Endodermal cell (in vitro differentiated cells): Measurements from ENCODE around the gene HYAL2. TPM values are rescaled to one million over a fixed set of nuclear protein-coding genes. Genes with fewer than 3 reads are reported as not detected.

Experiments used
- DNase-seq: peaks from one replicate; pipeline ENCODE4 v3.0.0-alpha.2; 2017
- H3K27ac ChIP-seq: 2 replicates; pipeline ENCODE4 v1.5.1; 2013; ENCODE audit warnings: mild to moderate bottlenecking, low read depth, low read length, moderate library complexity
- H3K27me3 ChIP-seq: 2 replicates; pipeline ENCODE4 v1.6.1; 2013; ENCODE audit warnings: mild to moderate bottlenecking, low read length, moderate library complexity; ENCODE audit not compliant: insufficient read depth, control insufficient read depth, poor library complexity, severe bottlenecking
- H3K36me3 ChIP-seq: 2 replicates; pipeline ENCODE4 v1.7.0; 2013; ENCODE audit warnings: mild to moderate bottlenecking, low read length, moderate library complexity; ENCODE audit not compliant: control insufficient read depth, insufficient read depth
- H3K4me1 ChIP-seq: one replicate; pipeline ENCODE4 v1.7.0; 2013; ENCODE audit warnings: low read length; ENCODE audit not compliant: control insufficient read depth, insufficient read depth
- H3K4me3 ChIP-seq: 2 replicates; pipeline ENCODE4 v1.5.1; 2013; ENCODE audit warnings: mild to moderate bottlenecking, low read length, moderate library complexity
- H3K9ac ChIP-seq: 2 replicates; pipeline ENCODE4 v1.6.1; 2013; ENCODE audit warnings: mild to moderate bottlenecking, low read length, moderate library complexity; ENCODE audit not compliant: poor library complexity, severe bottlenecking; ENCODE audit errors: extremely low read depth
- H3K9me3 ChIP-seq: 2 replicates; pipeline ENCODE4 v1.6.1; 2013; ENCODE audit warnings: mild to moderate bottlenecking, low read length, moderate library complexity; ENCODE audit not compliant: control insufficient read depth
- H3K27ac Mint-ChIP-seq: 2 replicates; pipeline ENCODE4 v1.8.0; 2020; ENCODE audit warnings: mixed read lengths
- H3K27me3 Mint-ChIP-seq: 2 replicates; pipeline ENCODE4 v1.8.0; 2021; ENCODE audit warnings: mild to moderate bottlenecking, mixed read lengths; ENCODE audit not compliant: insufficient read depth
- H3K36me3 Mint-ChIP-seq: 2 replicates; pipeline ENCODE4 v1.8.0; 2020; ENCODE audit warnings: low read depth, mixed read lengths
- H3K4me1 Mint-ChIP-seq: 2 replicates; pipeline ENCODE4 v1.8.0; 2020; ENCODE audit warnings: mixed read lengths
- H3K4me3 Mint-ChIP-seq: 2 replicates; pipeline ENCODE4 v1.8.0; 2020; ENCODE audit warnings: mild to moderate bottlenecking, moderate library complexity, mixed read lengths
- H3K9me3 Mint-ChIP-seq: 2 replicates; pipeline ENCODE4 v1.8.0; 2020; ENCODE audit warnings: mild to moderate bottlenecking, mixed read lengths
- WGBS, 2 experiments: methylation state at CpG; one replicate each; pipeline versions ENCODE4 v1.1.5 to v1.1.7; 2013; ENCODE audit warnings: missing lambda C conversion rate in 2 of 2, mixed read lengths in 1 of 2; ENCODE audit not compliant: insufficient coverage in 1 of 2, insufficient read length in 1 of 2; 5-methylcytosine and 5-hydroxymethylcytosine counted together
- total RNA-seq, 2 donors: library from RNA; stranded (reverse); fragmentation: NEBNext Ultra II Directional in 1 of 2; extraction: Animal tissue kit (Norgen Biotek cat#: 25700) in 1 of 2; gene quantifications; 2 replicates in 1 of 2; 3 replicates in 1 of 2; pipeline ENCODE4 v1.2.1, GENCODE V29; 2021
- TF ChIP-seq, protein P1 (sequence below): fragments of 200-600 bp; sonication (generic); conservative IDR thresholded peaks from 2 replicates; pipeline ENCODE4 v1.5.0; 2021; ENCODE audit warnings: antibody characterized with exemption, mild to moderate bottlenecking

HYAL2 gene
- total RNA-seq, 2 donors from 2014 or later, result 55.3 to 61.1 TPM

DNA sequence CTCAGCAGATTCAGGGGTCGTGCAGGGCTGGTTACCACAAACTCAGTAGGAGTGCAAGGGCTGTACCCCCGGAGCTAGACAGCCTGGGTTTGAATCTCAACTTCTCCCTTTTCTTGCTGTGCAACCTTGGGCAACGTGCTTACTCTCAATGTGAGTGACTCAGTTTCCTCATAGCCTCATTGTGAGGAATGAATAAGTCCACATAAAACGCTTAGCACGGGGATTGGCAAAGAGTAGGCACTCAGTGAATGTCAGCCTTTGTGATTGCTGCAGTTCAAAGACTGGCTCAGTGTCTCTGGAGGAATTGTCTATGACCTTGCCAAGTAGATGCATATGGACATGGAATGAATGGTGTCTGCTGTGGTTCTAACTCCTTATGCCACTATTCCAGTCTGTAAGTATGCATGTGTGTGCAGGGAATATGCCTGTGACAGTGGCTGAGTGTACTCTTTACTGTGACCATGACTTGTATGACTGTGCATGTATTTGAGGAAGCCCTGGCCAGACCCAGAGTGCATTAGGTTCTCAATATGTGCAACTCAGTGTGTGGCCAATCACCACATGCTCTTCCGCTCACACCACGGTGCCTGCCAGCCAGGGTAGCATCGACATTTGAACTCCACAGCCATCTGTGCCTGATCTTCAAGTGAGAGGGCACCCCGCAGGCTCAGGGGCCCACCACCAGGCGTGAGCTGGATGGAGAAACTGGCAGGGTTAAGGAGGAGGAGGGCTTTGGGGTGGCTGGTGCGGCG, 22.4 kb downstream of the HYAL2 start:
- H3K9me3 ChIP-seq, result no peaks in the 10 kb centered on the region
- peak; percentile 55 for DNase-seq
- H3K9me3 Mint-ChIP-seq, result peaks cover 6% of the 10 kb centered on the region
- peak overlapping the region; percentile 82 for H3K4me3 Mint-ChIP-seq
- no peaks in the 10 kb centered on the region for H3K36me3 ChIP-seq
- TF ChIP-seq, protein P1, sequence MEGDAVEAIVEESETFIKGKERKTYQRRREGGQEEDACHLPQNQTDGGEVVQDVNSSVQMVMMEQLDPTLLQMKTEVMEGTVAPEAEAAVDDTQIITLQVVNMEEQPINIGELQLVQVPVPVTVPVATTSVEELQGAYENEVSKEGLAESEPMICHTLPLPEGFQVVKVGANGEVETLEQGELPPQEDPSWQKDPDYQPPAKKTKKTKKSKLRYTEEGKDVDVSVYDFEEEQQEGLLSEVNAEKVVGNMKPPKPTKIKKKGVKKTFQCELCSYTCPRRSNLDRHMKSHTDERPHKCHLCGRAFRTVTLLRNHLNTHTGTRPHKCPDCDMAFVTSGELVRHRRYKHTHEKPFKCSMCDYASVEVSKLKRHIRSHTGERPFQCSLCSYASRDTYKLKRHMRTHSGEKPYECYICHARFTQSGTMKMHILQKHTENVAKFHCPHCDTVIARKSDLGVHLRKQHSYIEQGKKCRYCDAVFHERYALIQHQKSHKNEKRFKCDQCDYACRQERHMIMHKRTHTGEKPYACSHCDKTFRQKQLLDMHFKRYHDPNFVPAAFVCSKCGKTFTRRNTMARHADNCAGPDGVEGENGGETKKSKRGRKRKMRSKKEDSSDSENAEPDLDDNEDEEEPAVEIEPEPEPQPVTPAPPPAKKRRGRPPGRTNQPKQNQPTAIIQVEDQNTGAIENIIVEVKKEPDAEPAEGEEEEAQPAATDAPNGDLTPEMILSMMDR, result no peak
- H3K4me1 ChIP-seq, result peaks cover 3% of the 10 kb centered on the region
- H3K27me3 ChIP-seq, result no peaks in the 10 kb centered on the region
- peaks cover 2% of the 10 kb centered on the region for H3K36me3 Mint-ChIP-seq
- peak overlapping the region; percentile 89 for H3K27ac Mint-ChIP-seq
- no peaks in the 10 kb centered on the region for H3K27me3 Mint-ChIP-seq
- H3K4me3 ChIP-seq, result peak overlapping the region; percentile 79
- H3K9ac ChIP-seq, result peak overlapping the region; percentile 47
- H3K27ac ChIP-seq, result peak overlapping the region; percentile 38
- H3K4me1 Mint-ChIP-seq, result peaks cover 17% of the 10 kb centered on the region
- WGBS, 2 experiments, result 71 to 80% methylated on average over 10 to 12 of the region's 12 CpGs

DNA sequence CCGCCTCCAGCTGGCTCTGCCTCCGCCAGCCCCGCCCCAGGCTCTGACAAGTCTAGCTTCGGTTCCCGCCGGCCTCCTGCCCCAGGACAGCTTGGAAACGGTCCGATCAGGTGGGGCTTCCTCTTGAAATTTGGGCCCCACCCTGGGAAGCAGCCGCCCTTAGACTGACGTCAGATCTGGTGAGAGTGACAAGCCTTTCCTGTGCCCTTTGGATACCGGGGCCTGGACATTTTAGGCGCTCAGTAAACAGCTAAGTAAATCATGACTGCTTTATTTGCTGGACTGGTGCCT, 23.0 kb downstream of the HYAL2 start:
- Histone ChIP-seq H3K4me3 (peak overlapping the region; percentile 79), H3K27me3 (no peaks in the 10 kb centered on the region), H3K9me3 (no peaks in the 10 kb centered on the region), H3K36me3 (no peaks in the 10 kb centered on the region), H3K9ac (peak overlapping the region; percentile 47), H3K27ac (no peak overlapping the region), H3K4me1 (peaks cover 3% of the 10 kb centered on the region)
- H3K4me3 Mint-ChIP-seq, result peak overlapping the region; percentile 82
- WGBS, 2 experiments, result 4 to 8% methylated on average over 11 to 12 of the region's 12 CpGs
- TF ChIP-seq, protein P1, result no peak
- peak overlapping the region; percentile 89 for H3K27ac Mint-ChIP-seq
- no peaks in the 10 kb centered on the region for H3K27me3 Mint-ChIP-seq
- H3K4me1 Mint-ChIP-seq, result peaks cover 17% of the 10 kb centered on the region
- DNase-seq, result no peak
- H3K9me3 Mint-ChIP-seq, result peaks cover 2% of the 10 kb centered on the region
- peaks cover 2% of the 10 kb centered on the region for H3K36me3 Mint-ChIP-seq

DNA sequence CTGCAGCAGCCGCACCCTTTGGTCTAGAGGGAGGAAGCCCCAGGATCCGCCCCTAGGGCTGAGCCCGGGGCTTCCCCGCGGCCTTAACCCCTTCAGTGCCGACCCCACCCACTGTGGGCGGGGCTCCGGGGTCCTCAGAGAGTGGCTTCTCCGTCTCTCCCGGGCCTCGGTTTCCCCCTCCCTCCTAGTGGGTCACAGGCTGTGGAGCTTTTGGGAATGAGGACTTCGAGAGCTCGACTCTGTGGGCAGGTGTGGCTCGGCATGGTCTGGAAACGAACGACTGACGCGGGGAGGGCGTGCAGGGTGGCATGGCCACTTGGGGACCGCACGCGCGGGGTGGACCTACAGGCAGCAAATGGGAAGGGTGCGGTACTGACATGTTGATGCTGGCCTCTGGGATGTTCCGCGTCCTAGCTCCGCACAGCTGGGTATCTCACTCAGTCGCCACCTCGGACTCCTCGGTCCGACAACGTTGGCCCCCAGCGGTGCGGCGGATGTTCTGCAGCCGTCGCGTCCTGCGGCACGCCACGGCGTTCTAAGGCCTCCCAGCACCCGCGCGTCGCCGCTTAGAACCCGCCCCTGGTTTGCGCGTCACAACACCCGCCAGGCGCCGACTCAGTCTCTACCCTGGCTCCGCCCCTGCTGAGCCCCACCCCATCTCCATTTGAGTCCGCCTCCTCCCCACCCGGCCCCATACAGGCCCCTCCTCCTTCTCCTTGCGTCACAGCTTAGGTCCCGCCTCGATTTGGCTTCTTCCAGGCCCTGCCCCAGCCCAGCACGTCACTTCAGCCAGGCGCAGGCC, 23.5 kb downstream of the HYAL2 start, which contains the start of the genes HYAL3 and NAA80:
Gene HYAL3 (minus strand): TSS at position 570 of the 802 bp plus-strand sequence. CDS start 3,803 bp downstream, outside the sequence.
Gene NAA80 (minus strand): TSS at position 570 of the 802 bp plus-strand sequence. CDS start 1,942 bp downstream, outside the sequence.
- H3K9ac ChIP-seq, result peak within 1 kb of the TSS; percentile 62
- H3K4me1 Mint-ChIP-seq, result peaks cover 17% of the 10 kb centered on the region
- TF ChIP-seq, protein P1, result peak; percentile 56
- no peaks in the 10 kb centered on the region for H3K9me3 Mint-ChIP-seq
- 1% methylated on average over 32 to 61 of the region's 61 CpGs for WGBS, 2 experiments
- H3K4me3 Mint-ChIP-seq, result peak within 1 kb of the TSS; percentile 82
- H3K27me3 ChIP-seq, result no peaks in the 10 kb centered on the region
- H3K9me3 ChIP-seq, result no peaks in the 10 kb centered on the region
- peak within 1 kb of the TSS; percentile 95 for H3K27ac Mint-ChIP-seq
- no peaks in the 10 kb centered on the region for H3K36me3 ChIP-seq
- peaks cover 3% of the 10 kb centered on the region for H3K4me1 ChIP-seq
- DNase-seq, result peak; percentile 100
- peak within 1 kb of the TSS; percentile 67 for H3K27ac ChIP-seq
- H3K4me3 ChIP-seq, result peak within 1 kb of the TSS; percentile 94
- H3K36me3 Mint-ChIP-seq, result peaks cover 2% of the 10 kb centered on the region
- no peaks in the 10 kb centered on the region for H3K27me3 Mint-ChIP-seq
